HG02588 (cell line): Measurements from ENCODE around the gene ZDHHC14.
"Not testable (repeated sequence)": the region's sequence is repeated elsewhere in the genome, so short reads cannot be mapped to it uniquely, and the experiment has no call there.

ENCODE experiments used
- ATAC-seq: cut with Tn5 transposase; IDR thresholded peaks from one replicate; pipeline ENCODE4 v1.9.1; 2021; ENCODE audit warnings: mild to moderate bottlenecking, moderate library complexity; ENCODE audit not compliant: unreplicated experiment

Gene ZDHHC14

DNA sequence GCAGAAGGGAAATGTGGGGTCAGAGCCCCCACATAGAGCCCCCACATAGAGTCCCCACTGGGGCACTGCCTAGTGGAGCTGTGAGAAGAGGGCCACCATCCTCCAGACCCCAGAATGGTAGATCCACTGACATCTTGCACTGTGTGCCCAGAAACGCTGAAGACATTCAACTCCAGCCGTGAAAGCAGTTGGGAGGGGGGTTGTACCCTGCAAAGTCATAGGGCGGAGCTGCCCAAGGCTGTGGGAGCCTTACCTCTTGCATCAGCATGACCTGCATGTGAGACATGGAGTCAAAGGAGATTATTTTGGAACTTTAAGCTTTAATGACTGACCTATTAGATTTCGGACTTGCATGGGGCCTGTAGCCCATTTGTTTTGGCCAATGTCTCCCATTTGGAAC, 209.7 kb downstream of the ZDHHC14 start:
- not testable (repeated sequence) for ATAC-seq

DNA sequence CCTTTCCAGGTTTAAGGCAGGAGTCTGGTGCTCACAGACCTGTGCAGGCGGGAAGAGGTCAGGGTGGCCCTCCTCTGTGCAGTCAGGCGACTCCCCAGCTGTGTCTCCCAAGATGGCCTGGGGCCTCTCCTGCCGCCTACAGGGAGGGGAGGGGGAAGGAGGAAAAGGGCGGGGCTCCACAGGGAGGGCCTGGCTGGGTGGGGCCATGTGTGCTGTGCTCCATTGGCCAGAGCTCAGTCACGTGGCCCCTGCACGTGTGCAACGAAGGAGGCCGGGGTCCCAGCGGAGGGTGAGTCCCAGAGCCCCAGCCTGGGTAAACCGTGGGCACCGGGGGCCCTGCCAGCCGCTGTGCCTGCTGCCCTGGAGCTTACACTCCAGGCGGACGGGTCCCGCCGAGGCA, 211.6 kb downstream of the ZDHHC14 start:
- ATAC-seq = no peak

DNA sequence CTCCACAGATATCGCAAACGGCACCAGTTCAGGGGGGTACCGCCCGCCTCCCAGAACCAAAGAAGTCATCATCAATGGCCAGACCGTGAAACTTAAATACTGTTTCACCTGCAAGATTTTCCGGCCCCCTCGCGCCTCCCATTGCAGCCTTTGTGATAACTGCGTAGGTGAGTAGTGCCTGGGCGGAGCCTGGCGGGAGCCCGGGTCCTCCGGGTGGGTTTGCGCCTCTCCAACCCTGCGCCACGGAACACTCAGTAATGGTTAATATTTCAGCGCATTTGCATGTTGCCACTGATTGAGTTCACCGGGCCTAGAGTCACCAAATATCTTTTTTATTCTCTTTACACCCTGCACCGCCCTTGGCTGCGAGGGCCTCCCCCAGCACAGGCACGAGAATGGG, 212.0 kb downstream of the ZDHHC14 start:
- ATAC-seq = no peak

DNA sequence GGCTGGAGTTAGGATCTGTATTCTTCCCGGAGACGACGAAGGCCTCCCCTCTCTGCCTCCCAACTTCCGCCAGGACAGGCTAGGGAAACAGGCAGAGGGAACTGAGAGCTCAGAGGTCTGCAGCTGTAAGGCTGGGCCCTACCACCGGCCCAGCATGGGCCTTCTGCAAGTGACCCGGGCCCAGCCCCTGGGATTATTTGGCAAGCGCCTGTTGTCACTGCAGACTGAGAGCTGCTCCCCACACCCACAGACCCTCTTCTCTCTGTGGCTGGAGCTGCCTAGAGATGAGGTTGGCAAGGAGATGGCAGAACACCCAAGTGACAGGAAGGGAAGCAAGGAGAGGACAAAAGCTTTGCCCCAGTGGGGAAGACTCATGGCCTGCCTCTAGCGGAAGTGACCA, 212.6 kb downstream of the ZDHHC14 start:
- no peak for ATAC-seq

DNA sequence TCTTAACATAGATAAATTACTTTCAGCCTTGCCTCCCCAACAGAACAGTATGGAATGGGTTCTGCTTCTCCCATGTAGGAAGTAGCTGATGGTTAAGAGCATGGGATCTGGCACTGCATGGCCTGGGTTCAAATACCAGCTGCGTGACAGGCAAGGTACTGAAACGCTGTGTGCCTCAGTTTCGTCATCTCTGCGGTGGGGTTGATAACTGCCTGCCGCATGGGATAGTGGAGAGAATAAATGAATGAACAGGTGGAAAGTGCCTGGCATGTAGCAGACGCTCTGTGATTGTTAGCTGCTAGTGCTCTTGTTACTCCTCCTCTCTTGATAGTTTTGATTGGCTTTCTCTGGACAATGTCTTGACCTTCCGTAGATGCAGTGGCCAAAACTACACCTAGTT, 213.3 kb downstream of the ZDHHC14 start:
- no peak for ATAC-seq

DNA sequence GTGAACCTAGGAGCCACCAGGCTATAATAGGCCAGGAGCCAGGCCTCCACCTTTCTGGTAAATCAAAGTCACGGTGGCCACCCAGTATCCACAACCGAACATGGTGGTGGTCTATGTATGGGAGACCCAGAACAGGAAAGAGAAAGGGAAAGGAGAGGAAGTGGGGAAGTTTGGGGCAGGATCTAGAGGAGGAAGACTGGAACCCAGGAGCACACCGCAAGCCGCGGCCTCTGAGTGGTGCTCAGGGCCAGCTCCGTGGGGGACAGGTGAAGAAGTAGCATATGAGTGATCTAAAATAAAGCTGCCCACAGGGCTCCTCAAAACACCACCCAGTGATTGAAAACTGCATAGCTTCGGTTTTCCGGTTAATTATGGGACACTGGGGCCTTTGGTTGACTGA, 214.8 kb downstream of the ZDHHC14 start:
- no peak for ATAC-seq

DNA sequence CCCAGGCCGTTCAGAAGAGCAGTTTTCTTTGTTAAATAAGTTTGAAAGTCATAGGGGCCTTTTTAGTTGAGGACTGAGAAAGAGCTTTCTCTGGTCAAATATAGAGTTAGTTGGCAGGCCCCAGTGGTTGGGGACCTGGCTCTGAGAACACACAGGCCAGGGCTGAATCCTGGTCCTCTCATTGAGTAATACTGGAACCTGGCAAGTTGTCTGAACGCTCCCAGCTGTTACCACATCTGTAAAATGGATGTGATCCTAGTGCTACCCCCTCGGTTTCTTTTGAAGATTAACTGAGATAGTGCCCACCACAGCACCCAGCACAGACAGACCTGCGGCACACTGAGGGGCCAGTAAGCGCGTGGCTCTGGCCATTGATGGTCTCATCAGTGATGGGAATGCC, 215.5 kb downstream of the ZDHHC14 start:
- ATAC-seq = no peak

DNA sequence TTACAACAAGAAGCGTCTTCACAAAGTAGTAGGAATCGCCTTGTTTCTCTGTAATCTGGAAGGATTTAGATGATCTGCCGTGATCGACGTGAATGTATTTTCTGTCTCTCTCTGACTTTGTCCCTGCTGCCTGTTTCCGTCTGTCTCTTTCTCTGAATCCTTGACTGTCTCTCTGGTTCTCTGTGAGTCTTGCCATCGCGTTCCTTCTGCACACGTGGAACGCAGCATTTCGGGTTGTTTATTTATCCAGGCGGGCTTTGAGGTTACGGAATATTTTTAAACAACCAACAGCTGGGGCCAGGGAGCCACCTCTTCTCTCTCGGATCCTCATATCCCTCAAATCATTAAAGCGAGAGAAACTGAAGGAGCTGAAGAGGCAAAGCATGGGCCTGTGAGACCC, 215.9 kb downstream of the ZDHHC14 start:
- no peak for ATAC-seq

DNA sequence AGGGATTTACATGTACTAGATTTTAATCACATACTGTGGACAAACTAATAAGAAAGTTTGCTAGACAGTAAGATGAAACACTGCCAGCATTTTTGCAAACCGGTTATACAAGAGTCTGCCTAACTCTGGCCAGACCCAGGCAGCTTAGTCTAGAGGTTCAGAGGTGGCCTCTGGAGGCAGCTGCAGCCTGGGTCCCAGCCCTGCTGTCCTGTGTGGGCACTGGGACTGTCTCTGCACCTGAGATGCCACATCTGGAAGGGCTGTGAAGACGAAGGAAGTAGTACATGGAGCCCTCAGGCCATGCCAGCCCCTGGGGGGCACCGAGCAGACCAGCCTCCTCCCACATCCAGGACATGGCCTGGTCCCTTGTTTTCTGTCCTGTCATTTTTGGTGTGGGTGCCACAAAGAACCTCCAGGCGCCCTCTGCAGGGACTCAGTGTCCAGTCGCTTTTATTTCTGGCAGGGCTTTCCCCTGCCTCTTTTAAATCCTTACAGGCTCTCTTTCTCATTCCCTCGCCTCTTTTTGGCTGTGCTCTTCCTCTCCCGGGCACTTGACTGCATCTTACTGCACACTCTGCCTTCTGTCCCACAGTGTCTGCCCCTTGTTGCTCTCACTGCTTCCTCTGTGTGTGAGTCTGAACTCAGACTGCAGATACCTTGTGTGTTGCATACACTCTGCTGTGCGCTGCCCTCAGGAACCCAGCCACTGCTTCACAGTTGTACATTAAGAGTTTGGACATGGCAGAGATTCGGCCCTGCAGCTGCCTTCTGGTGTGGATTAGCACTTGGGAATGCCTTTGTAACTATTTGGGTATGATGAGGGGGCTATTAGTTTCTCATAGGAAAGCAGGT, 216.7 kb downstream of the ZDHHC14 start:
- ATAC-seq = no peak

DNA sequence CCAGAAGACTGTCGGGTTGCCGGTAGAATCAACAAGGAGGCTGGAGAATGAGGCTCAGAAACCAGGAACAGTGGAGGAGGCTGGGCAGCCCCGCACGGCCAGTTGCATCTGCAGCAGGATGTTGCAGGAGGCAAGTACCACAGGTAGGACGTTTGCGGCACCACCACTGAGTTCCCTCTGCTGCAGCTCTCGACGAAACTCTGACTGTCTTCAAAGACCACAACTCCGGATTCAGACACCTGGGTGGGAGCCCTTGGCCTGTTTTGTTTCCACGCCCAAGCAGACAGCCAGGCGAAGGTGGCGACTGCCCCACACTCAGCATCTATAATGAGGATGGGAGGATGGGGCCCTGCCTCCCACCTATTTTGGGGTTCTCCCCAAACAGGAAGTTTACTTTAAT, 218.2 kb downstream of the ZDHHC14 start:
- ATAC-seq = no peak

DNA sequence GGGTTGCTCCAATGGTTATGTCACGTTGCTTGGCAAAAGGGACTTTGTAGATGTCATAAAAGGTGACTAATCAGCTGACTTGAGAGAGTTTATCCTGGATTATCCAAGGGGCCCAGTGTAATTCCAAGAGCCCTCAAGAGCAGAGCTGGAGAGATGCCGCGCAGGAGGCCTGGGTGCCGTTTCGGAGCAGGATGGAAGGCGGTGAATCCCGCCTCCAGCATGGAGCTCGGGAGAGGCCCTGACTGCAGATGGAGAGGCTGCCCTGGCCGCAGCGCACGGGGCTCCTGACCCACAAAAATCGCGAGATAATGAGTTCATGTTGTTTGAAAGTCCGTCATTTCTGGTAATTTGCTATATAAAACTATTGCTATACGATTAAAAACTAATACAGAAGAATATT, 219.8 kb downstream of the ZDHHC14 start:
- no peak for ATAC-seq

DNA sequence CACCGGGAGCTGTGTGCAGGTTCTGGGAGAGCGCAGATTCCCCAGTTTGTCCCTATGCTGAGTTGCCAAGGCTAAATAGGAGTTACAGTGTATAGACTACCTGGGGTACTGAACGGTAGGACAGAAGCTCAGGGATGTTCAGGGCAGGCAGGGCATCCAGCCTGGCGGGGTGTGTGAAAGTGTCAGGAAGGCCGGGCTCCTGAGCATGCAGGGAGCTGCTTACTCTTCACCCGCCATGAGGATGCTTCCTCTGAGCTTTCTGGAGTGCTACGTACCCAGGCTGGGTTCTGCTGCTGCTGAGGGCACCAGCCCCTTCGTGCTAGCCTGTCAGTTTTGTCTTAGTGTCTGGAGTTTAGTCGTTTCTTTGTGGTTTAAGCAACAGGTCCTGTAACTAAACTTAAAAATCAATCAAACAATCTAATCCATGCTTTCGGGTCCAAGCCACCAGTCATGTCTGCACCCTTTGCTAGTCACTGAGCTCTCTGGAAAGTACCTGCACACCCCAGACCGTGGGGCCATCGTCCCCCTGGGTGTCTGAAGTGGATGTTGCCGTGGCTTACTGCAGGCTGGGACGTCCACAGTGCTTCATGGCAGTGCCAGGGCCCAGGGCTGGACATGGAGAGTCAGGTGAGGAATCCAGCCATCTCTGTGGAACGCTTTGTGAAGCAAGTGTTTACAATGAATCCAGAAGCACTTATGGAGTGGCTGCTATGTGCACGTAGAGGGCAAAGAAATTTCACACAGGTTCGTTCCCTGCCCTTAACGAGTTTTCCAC, 221.7 kb downstream of the ZDHHC14 start:
- no peak for ATAC-seq

DNA sequence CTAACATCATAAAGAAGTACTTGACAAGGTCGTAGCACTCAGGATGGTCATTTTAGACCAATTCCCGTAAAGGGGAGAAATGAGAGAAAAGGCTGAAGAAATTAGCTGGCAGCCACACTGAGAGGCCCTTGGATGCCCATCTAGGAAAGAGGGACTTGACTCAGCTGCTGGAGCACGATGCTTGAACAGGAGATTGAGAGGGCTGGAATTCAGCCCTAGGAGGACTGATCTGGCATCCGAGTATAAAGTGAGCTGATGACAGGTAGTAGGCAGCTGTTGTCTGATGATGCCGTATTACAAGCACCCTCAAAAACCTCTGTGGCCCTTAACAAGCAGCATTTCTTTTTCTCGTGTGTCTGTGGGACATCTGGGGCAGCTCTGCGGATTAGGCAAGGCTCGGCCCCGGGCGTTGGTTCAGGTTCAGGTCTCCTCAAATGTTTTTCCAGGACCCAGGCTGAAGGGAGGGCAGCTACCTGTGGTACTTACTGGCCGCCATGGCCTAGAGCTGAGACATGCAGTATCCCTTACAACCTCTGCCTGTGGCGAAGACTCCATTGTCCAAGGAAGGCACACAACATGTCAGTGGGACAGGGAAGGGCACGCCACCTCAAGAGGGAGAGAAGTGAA, 222.4 kb downstream of the ZDHHC14 start:
- no peak for ATAC-seq

DNA sequence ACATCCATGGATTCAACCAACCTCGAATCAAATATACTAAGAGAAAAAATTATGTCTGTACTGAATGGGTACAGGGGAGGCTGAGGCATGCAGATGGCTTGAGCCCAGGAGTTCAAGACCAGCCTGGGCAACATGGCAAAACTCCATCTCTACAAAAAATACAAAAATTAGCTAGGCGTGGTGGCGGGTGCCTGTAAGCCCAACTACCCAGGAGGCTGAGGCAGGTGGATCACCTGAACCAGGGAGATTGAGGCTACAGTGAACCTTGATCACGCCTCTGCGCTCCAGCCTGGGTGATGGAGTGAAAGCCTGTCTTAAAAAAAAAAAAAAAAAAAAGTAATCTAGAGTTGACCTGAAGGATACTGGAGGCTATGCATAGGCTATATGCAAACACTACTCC, 223.0 kb downstream of the ZDHHC14 start:
- no peak for ATAC-seq

DNA sequence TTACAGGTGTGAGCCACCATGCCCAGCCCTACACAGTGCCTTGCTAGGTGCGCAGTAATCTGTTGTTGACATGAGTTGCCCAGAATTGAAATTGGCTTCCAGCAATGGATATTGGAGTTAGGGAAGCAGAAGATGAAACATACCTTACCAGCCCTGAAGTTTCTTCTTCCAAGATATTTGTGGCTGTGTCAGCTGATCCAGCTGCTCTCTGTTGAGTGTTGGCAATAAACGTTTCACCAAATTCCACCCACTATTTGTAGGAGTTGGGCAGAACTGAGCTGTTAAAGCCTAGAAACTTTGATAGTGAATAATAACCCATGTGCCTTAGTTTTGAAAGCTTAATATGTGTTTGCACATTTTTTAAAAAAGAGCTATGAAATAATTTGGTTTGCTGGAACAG, 223.8 kb downstream of the ZDHHC14 start:
- ATAC-seq = no peak

DNA sequence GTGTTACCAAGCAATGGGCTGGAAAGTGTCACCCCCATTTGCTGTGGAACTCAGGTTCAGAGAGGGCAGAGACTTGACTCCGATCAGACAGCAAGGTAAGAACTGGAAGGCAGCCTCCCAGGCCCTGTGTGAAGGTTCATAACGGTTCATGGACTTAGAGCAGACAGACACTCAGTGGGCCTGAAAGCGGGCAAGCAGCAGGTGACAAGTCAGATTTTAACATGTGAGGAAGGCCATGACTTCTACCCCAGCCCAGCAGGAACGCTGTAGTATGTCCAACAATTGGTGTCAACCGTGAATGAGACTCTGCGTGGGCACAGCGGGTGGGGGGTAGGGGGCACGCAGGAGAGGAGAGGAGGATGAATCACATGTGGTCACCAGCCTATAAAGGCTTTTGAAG, 224.5 kb downstream of the ZDHHC14 start:
- no peak for ATAC-seq

DNA sequence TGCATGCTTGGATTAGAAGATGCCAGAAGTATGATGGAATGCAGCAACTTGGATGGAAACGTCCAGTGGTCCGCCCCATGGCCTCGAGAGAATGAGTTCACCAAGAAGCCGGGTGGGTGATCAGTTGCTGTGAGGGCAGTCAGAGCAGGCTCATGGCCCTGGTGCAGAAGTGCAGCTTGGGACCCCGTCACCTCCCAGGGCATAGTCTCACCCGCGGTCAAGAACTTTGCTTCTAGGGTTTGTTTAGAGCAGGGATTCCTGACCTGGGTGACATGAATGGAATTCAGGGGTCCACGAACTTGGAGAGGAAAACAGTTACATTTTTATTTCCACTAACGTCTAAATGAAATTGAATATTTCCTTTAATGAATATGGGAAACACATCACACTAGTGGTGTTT, 225.5 kb downstream of the ZDHHC14 start:
- ATAC-seq = no peak

DNA sequence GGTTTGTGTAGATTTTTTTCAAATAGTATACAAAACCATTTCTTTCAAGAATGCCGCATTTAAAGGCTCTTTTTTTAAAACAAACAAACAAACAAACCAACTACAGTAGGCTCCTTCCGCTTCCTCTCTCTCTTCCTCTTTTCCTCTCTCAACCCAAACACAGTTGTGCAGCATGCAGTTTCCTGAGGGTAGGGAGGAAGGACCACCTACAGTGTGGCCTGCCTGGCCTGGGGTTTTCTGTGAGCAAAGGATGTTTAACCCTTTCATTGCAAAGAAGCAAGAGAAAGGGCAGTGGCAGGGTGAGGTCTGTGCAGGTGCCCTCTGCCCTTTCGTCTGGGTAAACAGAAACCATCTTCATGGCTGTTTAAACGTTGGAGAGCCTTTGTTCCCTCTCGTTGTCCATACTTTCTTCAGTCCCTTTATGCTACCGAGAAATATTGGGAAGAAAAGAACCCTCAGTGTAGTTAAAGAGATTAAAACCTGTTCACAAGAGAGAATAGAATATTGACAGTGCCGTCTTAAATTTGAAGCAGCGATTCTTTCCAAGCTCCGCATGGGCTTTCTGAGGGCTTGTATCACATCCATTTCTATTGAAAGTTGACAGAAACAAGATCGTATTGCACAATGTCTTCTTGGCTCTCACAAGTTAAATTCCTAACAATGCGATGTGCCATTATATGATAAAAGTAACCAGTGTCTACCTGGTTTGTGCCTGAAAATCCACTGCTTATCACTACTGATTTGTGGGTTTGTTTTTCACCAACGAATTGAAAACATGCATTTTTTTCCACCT, 226.5 kb downstream of the ZDHHC14 start:
- ATAC-seq = no peak

DNA sequence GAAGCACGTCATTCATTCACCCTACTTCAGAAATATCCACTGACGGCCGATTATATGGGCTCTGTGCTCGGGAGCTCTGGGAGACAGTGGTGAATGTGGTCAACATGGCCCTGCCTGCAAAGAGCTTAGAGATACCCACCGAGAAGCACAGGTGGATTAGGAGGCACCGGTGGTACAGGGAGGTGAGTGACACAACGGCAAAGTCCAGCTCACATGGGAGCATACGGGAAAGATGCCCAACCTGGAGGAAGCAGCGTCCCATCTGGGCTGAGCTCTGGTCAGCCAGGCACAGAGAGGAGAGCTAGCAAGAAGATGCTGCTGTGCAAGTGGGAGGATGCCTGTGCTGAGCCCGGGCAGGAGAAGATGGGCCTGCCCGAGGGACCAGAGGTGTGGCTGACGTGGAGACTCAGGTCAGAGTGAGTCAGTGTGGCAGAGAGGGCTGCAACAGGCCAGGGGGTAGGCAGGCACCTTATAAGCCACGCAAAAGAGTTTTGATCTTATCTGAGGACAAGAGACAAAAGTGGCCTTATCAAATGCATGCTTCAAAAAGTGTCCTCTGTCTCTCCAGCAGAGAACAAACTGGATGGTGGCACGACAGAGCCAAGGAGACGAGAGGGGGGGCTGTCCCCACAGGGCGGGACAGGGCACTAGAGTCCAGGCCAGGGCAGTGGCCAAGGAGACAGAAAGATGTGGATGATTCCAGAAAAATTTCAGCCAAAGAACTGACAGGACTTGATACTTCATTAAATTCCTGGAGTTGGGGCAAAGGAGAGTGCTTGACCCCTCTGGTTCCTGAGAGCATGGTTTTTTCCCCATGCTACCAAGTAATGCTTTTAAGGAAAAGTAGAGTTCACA, 227.5 kb downstream of the ZDHHC14 start:
- no peak for ATAC-seq

DNA sequence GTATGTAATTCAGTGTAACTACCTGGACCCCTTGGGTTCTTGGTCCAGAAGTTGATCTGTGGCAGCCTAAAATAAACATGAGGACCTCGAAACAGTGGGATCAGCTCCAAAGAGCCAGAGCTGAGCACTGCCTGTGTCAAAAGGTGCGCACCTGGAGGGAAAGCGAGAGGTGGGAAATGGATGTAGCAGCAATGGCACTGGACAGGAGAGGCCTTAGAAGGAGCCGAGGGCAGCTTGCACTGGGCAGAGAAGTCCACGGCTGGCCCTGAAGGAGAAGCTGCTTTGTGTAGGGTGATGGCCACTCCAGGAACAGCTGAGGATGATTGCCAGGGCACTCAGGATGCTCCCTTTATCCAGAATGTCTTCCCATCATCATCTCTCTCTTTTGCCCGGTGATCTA, 228.1 kb downstream of the ZDHHC14 start:
- ATAC-seq = no peak
